ENCODE results near the gene IGF1R. TPM values are rescaled to one million over a fixed set of nuclear protein-coding genes. Genes with fewer than 3 reads are reported as not detected.
A peak's percentile ranks its signal among the peaks of the same experiment; 100 is the strongest.

Gene IGF1R
- polyA plus RNA-seq, 6 donors from 2014 or later, result 0.78 to 5.5 (median 3.3) TPM

DNA sequence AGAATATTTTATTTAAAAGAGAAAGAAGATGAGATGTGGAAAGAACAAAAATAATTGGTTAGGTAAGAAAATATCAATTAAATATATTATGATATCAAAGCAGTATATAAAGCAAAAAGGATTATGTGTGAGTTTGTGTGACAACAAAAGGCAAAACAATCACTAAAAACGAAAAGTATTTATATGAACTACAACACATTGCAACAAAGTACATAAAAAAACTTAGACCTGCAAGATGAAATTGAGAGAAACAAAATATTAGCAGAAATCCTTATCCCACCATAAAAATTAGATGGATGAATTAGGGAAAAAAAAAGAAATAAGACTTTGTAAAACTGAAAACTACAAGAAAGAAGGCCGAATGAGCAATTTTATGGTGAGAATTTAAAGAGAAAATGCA, 27.3 kb upstream of the IGF1R start:
- no peaks in the 10 kb centered on the region for H3K36me3 Mint-ChIP-seq
- H3K27ac Mint-ChIP-seq, result no peak overlapping the region
- no peaks in the 10 kb centered on the region for H3K9me3 Mint-ChIP-seq
- peaks cover 36 to 50% (median 45%) of the 10 kb centered on the region in 3 donors for H3K27me3 Mint-ChIP-seq
- no peaks in the 10 kb centered on the region for H3K4me1 Mint-ChIP-seq
- H3K4me3 Mint-ChIP-seq, result no peak overlapping the region
- no peak for ATAC-seq (ENCODE audit: low read depth in 2 of 2)
- no peak for DNase-seq

DNA sequence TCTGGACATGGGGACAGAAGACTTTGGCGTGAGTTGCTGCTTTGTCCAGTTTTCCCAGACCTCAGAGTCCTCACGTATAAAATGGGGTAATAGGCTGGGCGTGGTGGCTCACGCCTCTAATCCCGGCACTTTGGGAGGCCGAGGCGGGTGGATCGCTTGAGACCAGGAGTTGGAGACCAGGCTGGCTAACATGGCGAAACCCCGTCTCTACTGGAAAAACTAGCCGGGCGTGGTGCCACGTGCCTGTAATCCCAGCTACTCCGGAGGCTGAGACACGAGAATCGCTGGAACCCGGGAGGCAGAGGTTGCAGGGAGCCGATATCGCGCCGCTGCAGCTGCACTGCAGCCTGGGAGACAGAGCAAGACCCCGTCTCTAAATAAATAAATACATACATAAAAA, 22.7 kb upstream of the IGF1R start:
- H3K4me1 Mint-ChIP-seq, result no peaks in the 10 kb centered on the region
- peaks cover 26 to 34% (median 29%) of the 10 kb centered on the region in 3 donors for H3K27me3 Mint-ChIP-seq
- H3K4me3 Mint-ChIP-seq, result no peak overlapping the region
- ATAC-seq (ENCODE audit: low read depth in 2 of 2), result no peak
- DNase-seq, result no peak
- no peaks in the 10 kb centered on the region for H3K36me3 Mint-ChIP-seq
- H3K9me3 Mint-ChIP-seq, result no peaks in the 10 kb centered on the region
- H3K27ac Mint-ChIP-seq, result no peak overlapping the region

DNA sequence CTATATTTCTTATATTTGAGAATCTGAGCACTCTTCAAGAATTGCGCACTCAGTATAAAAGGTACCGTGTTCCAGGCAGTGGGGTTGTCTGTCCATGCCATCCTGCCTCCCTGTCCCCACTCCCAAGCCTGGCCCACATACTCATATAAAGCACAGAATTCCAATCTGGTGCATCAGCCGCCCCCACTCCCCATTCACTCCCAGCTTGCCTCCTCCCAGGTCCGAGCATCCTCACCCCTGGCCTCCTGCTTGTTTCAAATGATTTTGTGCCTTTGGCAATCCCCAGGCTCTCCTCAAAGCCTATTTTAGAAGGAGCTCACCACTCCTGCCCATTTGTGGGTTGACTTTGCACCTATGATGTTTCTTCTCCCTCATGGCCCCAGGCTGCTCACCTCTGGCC, 22.2 kb upstream of the IGF1R start:
- Mint-ChIP-seq H3K27ac (no peak overlapping the region), H3K4me1 (no peaks in the 10 kb centered on the region), H3K9me3 (no peaks in the 10 kb centered on the region), H3K4me3 (no peak overlapping the region), H3K36me3 (no peaks in the 10 kb centered on the region), H3K27me3 (peaks cover 25 to 29% (median 29%) of the 10 kb centered on the region in 3 donors)
- DNase-seq (no peak), ATAC-seq (ENCODE audit: low read depth in 2 of 2) (no peak)

DNA sequence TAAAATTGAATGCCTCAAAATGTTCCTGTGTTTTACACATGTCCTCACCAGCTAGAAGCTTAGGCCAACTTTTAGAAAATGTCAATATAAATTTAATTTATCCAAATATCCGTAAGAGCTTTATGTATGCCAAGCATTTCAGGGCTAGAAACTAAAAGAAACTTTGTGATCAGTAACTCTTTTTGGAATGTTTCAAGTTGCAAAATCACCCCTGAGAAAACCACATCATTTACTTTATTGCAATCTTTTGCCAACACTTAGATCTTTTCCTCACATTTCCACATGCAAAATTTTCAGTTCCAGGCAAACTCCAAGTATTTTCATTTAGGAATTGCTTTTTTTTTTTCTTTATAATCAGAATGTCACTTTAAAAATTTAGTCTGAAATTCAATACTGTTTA, 20.1 kb upstream of the IGF1R start:
- no peak for DNase-seq
- peaks cover 36 to 40% (median 40%) of the 10 kb centered on the region in 3 donors for H3K27me3 Mint-ChIP-seq
- H3K4me1 Mint-ChIP-seq, result no peaks in the 10 kb centered on the region
- H3K36me3 Mint-ChIP-seq, result no peaks in the 10 kb centered on the region
- H3K4me3 Mint-ChIP-seq, result no peak overlapping the region
- H3K27ac Mint-ChIP-seq, result no peak overlapping the region
- no peak for ATAC-seq (ENCODE audit: low read depth in 2 of 2)
- no peaks in the 10 kb centered on the region for H3K9me3 Mint-ChIP-seq

DNA sequence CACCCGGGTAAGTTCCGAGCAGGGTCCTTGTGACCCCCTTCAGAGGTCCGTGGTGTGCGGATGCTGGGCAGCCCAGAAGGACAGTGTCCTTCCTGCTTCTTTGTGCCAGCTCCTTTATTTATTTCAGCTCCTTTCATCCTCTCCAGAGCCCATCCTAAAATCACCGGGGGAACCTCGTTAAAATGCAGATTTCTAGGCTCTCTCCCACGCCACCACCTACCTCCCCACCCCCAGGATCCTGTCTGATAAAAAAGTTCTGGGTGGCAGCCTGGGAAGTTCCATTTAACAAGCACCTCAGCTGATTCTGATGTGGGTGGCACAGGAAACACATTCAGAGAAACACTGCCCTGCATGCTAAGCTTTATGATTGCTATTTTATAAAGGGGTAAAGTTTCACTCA, 12.5 kb upstream of the IGF1R start:
- H3K4me1 Mint-ChIP-seq, result no peaks in the 10 kb centered on the region
- no peaks in the 10 kb centered on the region for H3K9me3 Mint-ChIP-seq
- H3K27ac Mint-ChIP-seq, result peak overlapping the region in 1 of 6 donors; percentile 11
- H3K4me3 Mint-ChIP-seq, result no peak overlapping the region
- peaks cover 16 to 47% (median 44%) of the 10 kb centered on the region in 3 donors for H3K27me3 Mint-ChIP-seq
- no peaks in the 10 kb centered on the region for H3K36me3 Mint-ChIP-seq
- ATAC-seq (ENCODE audit: low read depth in 2 of 2) (no peak), DNase-seq (no peak)

DNA sequence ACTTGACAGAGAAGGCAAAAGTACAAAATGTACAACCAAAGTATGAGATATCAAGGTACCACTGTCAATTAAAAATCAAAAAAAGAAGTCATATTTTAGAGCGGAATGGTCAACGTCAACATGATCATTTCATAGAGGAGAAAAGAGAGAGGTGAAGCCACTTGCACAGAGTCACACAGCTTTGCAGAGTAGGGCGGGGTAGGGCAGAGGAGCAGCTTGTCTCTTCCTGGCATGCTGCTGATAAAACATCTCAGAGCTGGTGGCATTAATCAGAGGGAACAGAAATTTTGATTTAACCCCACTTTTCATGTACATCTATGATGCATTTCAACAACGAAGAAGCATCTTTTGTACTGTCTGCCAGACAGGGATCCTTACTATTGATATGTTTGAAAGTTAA, 5.2 kb upstream of the IGF1R start:
- Mint-ChIP-seq H3K4me3 (no peak overlapping the region), H3K9me3 (no peaks in the 10 kb centered on the region), H3K27ac (no peak overlapping the region), H3K4me1 (peaks cover 3 to 6% (median 4%) of the 10 kb centered on the region in 3 donors), H3K36me3 (no peaks in the 10 kb centered on the region), H3K27me3 (peaks cover 7 to 28% (median 25%) of the 10 kb centered on the region in 3 donors)
- ATAC-seq (ENCODE audit: low read depth in 2 of 2) (no peak), DNase-seq (no peak)

DNA sequence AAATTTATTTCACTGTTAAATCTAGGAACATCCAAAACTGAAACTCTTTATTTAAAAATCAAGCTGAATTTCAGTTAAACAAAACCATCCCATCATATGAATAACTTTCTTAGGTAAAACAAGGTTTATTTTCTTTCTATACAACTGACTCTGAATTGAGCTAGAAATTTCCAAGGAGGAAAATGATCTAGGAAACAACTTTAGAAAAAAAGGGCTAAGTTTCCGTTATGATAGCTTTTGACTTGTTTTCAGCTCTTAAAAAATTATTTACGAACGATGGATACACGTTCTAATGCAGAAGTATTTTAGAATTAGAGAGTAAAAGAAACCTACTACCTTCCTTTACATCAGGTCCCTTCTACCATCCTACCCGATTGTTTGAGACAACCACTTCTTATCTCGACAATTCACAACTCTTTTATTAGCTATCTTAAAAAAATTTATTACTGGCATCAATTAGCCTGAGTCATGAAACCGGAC, 1.8 kb upstream of the IGF1R start:
- no peak for ATAC-seq (ENCODE audit: low read depth in 2 of 2)
- Mint-ChIP-seq H3K4me1 (peaks cover 12 to 20% (median 19%) of the 10 kb centered on the region in 3 donors), H3K27me3 (peaks cover 13 to 33% (median 20%) of the 10 kb centered on the region in 3 donors), H3K9me3 (peaks cover 0 to 10% (median 0%) of the 10 kb centered on the region in 7 donors), H3K36me3 (peaks cover 0 to 8% of the 10 kb centered on the region in 2 donors), H3K27ac (peak overlapping the region in 4 of 6 donors; percentile 57 to 85 (median 70)), H3K4me3 (peak overlapping the region; percentile 75 to 93 (median 90))
- DNase-seq, result no peak

DNA sequence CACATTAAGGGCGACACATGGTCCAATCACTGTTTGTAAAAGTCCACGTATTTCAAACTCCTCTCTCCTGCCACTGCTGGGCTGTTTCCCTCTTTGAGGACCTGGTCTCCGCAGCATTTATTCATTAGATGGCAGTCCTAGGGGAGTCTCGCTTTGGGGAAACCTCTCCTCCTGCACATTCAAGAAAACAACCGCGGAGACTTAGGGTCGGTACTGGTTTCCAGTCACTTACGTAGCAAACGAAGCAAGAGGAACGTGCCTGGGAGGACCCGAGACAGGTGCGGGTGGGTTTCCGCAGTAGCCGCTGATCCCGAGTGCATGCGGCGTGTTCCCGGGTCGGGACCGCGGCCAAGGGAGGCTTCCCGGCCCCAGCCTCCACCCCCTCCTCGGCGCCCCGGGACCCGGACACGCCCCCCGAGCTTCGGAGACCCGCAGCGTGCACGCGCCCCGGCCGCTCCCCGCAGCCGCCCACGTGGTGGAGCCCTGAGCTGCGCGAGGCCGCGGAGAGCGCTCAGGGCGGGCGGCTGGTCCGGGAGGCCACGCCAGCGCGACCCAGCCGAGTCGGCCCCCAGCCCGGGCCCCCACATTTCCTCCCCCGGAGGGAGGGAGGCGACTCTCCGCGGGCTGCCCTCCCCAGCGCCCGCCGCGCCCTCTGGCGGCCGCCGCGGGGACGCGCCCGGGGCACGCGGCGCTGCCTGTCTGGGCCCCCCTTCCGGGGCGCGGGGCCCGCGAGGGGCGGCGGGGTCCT, 1.1 kb upstream of the IGF1R start:
- peaks cover 12 to 26% (median 25%) of the 10 kb centered on the region in 3 donors for H3K4me1 Mint-ChIP-seq
- ATAC-seq (ENCODE audit: low read depth in 2 of 2) (peak; percentile 51 to 54), DNase-seq (peak; percentile 76)
- peak overlapping the region; percentile 78 to 93 (median 90) for H3K4me3 Mint-ChIP-seq
- peaks cover 0 to 10% (median 0%) of the 10 kb centered on the region in 7 donors for H3K9me3 Mint-ChIP-seq
- peaks cover 13 to 34% (median 19%) of the 10 kb centered on the region in 3 donors for H3K27me3 Mint-ChIP-seq
- H3K27ac Mint-ChIP-seq, result peak overlapping the region in 5 of 6 donors; percentile 57 to 85 (median 71)
- peaks cover 0 to 8% of the 10 kb centered on the region in 2 donors for H3K36me3 Mint-ChIP-seq

DNA sequence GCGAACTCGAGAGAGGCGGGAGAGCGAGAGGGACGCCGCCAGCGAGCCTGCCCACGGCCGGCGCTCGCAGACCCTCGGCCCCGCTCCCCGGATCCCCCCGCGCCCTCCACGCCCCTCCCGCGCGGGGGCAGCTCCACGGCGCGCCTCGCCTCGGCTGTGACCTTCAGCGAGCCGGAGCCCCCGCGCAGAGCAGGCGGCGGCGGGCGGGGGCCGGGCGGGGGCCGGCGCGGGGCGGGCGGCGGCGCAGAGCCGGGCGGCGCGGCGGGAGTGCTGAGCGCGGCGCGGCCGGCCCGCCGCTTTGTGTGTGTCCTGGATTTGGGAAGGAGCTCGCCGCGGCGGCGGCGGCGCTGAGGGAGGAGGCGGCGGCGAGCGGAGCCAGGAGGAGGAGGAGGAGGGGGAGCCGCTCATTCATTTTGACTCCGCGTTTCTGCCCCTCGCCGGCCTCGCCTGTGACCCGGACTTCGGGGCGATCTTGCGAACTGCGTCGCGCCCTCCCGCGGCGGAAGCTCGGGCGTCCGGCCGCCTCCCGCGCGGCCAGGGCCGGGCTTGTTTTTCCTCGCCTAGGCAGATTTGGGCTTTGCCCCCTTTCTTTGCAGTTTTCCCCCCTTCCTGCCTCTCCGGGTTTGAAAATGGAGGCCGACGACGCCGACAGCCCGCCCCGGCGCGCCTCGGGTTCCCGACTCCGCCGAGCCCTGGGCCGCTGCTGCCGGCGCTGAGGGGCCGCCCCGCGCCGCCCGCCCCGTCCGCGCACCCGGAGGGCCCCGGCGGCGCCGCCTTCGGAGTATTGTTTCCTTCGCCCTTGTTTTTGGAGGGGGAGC, 524 bp downstream of the IGF1R start:
- H3K4me1 Mint-ChIP-seq, result peaks cover 16 to 38% (median 29%) of the 10 kb centered on the region in 3 donors
- H3K9me3 Mint-ChIP-seq, result peaks cover 0 to 10% (median 0%) of the 10 kb centered on the region in 7 donors
- ATAC-seq (ENCODE audit: low read depth in 2 of 2), result peak; percentile 7 to 8
- peak overlapping the region in 4 of 6 donors; percentile 80 to 96 (median 90) for H3K27ac Mint-ChIP-seq
- H3K4me3 Mint-ChIP-seq, result peak overlapping the region; percentile 83 to 96 (median 88)
- peaks cover 0 to 8% of the 10 kb centered on the region in 2 donors for H3K36me3 Mint-ChIP-seq
- peak; percentile 29 for DNase-seq
- H3K27me3 Mint-ChIP-seq, result peaks cover 9 to 32% (median 24%) of the 10 kb centered on the region in 3 donors

DNA sequence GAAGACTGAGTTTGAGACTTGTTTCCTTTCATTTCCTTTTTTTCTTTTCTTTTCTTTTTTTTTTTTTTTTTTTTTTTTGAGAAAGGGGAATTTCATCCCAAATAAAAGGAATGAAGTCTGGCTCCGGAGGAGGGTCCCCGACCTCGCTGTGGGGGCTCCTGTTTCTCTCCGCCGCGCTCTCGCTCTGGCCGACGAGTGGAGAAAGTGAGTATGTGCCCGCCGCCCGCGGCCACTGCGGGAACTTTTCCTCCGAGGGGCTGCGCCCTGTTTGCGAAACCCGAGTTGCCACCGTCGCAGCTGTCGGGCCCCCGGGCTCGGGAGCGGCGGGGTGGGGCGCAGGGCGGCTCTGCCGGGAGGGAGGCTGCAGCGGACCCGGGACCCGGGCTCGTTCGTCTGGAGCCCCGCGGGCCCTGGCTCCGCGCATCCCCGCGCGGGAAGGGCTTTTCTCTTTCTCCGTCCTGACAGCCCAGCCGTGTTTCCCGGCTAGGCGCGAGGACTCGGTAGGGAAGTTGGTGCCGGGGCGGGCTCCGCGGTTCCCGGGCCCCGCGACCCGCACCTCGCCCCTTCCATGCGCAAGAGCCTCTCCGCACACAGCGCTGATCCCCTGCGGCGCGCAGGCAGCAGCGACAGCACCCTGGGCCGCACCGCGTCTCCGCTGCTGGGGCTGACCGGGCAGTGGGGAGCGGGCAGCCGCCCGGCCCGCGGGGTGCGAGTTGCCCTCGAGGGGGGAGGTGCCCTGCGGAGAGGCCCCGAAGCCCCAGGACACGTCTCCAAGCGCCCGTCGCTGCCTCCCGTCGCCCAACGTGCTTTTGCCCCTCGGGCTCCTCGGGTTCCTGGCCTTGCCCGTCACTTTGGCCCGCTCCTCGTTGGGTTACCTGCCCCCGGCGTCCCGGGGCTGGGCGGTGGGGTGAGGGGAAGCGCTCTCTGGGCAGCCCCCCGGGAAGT, 1.4 kb downstream of the IGF1R start:
- H3K27me3 Mint-ChIP-seq, result peaks cover 9 to 39% (median 30%) of the 10 kb centered on the region in 3 donors
- H3K9me3 Mint-ChIP-seq, result peaks cover 0 to 10% (median 0%) of the 10 kb centered on the region in 7 donors
- peak; percentile 46 for DNase-seq
- H3K36me3 Mint-ChIP-seq, result peaks cover 0 to 8% of the 10 kb centered on the region in 2 donors
- H3K4me1 Mint-ChIP-seq, result peaks cover 16 to 38% (median 29%) of the 10 kb centered on the region in 3 donors
- ATAC-seq (ENCODE audit: low read depth in 2 of 2), result peak; percentile 7 to 9
- H3K27ac Mint-ChIP-seq, result peak overlapping the region in 3 of 6 donors; percentile 56 to 96 (median 91)
- H3K4me3 Mint-ChIP-seq, result peak overlapping the region; percentile 88 to 97 (median 90)

DNA sequence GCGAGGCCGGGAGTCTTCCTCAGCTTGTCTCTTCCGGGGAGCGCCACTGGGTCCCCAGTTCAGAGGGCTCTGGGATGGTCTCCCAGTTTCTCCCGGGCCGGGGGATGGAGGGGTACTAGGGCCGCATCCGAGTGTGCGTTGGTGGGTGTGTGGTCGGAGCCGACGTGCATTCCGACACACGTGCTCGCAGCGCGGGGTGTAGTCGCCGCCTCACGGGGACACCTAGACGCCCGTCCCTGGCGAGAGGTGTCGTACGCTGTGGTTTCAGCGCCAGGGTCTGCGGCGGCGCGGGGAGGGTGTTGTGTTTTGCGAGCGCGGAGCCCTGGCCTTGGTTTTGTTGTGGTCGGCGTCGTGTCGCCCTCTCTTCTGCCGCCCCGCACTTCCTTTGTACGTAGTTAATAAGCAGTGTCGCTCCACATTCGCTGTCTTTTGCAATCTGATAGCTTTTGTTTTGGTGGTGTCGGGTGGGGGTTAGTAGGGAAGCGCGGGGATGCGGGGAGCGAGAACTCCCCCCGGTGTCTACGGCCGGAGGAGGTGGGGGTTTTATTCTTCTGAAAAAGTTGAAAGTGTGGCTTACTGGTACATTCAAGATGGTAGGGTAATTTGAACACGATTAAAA, 2.2 kb downstream of the IGF1R start:
- Mint-ChIP-seq H3K27me3 (peaks cover 9 to 41% (median 30%) of the 10 kb centered on the region in 3 donors), H3K36me3 (peaks cover 0 to 8% of the 10 kb centered on the region in 2 donors), H3K4me1 (peaks cover 16 to 38% (median 29%) of the 10 kb centered on the region in 3 donors), H3K27ac (peak overlapping the region; percentile 45 to 92 (median 84)), H3K4me3 (peak overlapping the region; percentile 88 to 97 (median 90)), H3K9me3 (peaks cover 0 to 10% (median 0%) of the 10 kb centered on the region in 7 donors)
- ATAC-seq (ENCODE audit: low read depth in 2 of 2), result peak; percentile 4 to 8
- DNase-seq, result peak; percentile 59

DNA sequence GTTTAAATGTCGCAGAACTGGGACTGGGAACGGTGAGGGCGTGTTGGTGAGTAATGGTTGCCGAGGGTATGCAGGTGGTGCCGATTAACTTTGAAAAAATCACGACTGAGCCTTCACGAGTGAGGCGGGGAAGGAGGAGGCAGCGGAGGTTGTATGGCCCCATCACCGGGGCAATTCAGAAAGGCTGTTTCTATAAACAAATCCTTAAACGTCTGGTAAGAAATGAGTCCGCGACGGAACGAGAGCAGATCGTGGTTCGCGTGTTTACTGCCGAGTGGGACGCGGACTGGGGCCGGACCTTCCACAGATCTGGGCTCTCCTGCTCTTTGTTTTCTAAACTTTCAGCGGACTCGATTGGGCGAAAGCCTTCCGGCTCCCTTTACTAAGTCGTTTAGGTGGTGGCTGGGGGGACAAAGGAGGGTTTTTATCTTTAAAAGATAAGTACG, 2.7 kb downstream of the IGF1R start:
- Mint-ChIP-seq H3K27ac (peak overlapping the region; percentile 45 to 92 (median 84)), H3K4me1 (peaks cover 16 to 38% (median 29%) of the 10 kb centered on the region in 3 donors), H3K9me3 (peaks cover 0 to 10% (median 0%) of the 10 kb centered on the region in 7 donors), H3K27me3 (peaks cover 9 to 41% (median 30%) of the 10 kb centered on the region in 3 donors), H3K4me3 (peak overlapping the region; percentile 88 to 97 (median 90)), H3K36me3 (peaks cover 0 to 8% of the 10 kb centered on the region in 2 donors)
- ATAC-seq (ENCODE audit: low read depth in 2 of 2), result no peak
- DNase-seq, result no peak

Data from naive B cell (primary cell).